Suprapubic skin (tissue), 4 donors: ENCODE data around the gene TJAP1.

ENCODE experiments used
- EP300 ChIP-seq: sonication (generic); formaldehyde crosslinking; IDR thresholded peaks from one replicate; pipeline ENCODE4 v1.6.1; 2017; ENCODE audit warnings: antibody characterized with exemption
- POLR2A ChIP-seq, 2 donors: fragments of 450-650 bp; IDR thresholded peaks; one replicate each; pipeline ENCODE4 v1.6.1; 2017; ENCODE audit warnings: antibody characterized with exemption in 2 of 2, mild to moderate bottlenecking in 2 of 2, moderate library complexity in 2 of 2
- POLR2AphosphoS5 ChIP-seq, 3 donors: sonication (generic); formaldehyde crosslinking; IDR thresholded peaks; one replicate each; pipeline ENCODE4 v1.6.1; 2017; ENCODE audit warnings: antibody characterized with exemption in 3 of 3
- TF ChIP-seq, protein P1 (sequence below), 2 donors: fragments of 200-600 bp in 1 of 2; fragments of 450-650 bp in 1 of 2; sonication (generic) in 1 of 2; IDR thresholded peaks; one replicate each; pipeline ENCODE4 v1.5.1; 2016 to 2019; ENCODE audit warnings: antibody characterized with exemption in 2 of 2, mild to moderate bottlenecking in 1 of 2, moderate library complexity in 1 of 2

DNA sequence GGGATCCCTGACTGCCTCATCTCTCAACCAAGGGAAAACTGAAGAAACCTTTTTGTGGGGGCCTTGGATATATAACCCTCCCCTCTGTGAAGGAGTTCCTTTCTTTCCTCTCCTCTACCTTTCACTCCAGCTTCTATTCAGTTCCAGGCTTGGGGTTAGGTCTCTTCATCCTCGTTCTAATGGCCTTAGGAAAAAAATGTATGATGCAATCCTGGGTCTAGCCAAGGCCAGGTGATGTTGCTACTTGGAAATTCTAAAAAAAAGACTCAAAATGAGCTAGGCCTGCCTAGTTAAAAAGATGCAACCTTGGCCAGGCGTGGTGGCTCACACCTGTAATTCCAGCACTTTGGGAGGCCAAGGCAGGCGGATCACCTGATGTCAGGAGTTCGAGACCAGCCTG lies 42.4 kb upstream of the TJAP1 start:
- TF ChIP-seq, protein P1, sequence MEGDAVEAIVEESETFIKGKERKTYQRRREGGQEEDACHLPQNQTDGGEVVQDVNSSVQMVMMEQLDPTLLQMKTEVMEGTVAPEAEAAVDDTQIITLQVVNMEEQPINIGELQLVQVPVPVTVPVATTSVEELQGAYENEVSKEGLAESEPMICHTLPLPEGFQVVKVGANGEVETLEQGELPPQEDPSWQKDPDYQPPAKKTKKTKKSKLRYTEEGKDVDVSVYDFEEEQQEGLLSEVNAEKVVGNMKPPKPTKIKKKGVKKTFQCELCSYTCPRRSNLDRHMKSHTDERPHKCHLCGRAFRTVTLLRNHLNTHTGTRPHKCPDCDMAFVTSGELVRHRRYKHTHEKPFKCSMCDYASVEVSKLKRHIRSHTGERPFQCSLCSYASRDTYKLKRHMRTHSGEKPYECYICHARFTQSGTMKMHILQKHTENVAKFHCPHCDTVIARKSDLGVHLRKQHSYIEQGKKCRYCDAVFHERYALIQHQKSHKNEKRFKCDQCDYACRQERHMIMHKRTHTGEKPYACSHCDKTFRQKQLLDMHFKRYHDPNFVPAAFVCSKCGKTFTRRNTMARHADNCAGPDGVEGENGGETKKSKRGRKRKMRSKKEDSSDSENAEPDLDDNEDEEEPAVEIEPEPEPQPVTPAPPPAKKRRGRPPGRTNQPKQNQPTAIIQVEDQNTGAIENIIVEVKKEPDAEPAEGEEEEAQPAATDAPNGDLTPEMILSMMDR (IDR thresholded peaks at IDR 0.05) = no peak
- no peak for TF ChIP-seq POLR2AphosphoS5 (IDR thresholded peaks at IDR 0.05)
- no peak for TF ChIP-seq POLR2A (IDR thresholded peaks at IDR 0.05)
- no peak for TF ChIP-seq EP300
